HepG2 (cell line): Measurements from ENCODE around the gene RAD1.

Experiments
- ATF3 ChIP-seq: sonication (generic); formaldehyde crosslinking; IDR thresholded peaks from 2 replicates; pipeline ENCODE4 v1.4.0; 2020; ENCODE audit warnings: missing genetic modification reagents
- GATAD1 ChIP-seq: IDR thresholded peaks from 2 replicates; pipeline ENCODE4 v1.6.1; 2016; ENCODE audit warnings: missing genetic modification reagents, missing compliant biosample characterization
- HBP1 ChIP-seq: IDR thresholded peaks from 2 replicates; pipeline ENCODE4 v1.6.1; 2016; ENCODE audit warnings: low read depth, control low read depth
- HCFC1 ChIP-seq: fragments of 150-350 bp; IDR thresholded peaks from 2 replicates; pipeline ENCODE4 v1.6.1; 2014; ENCODE audit warnings: low read depth, low read length
- NPAS2 ChIP-seq: sonication (generic); formaldehyde crosslinking; IDR thresholded peaks from 2 replicates; pipeline ENCODE4 v1.8.0; 2022; ENCODE audit warnings: mild to moderate bottlenecking, missing genetic modification reagents, borderline replicate concordance
- PATZ1 ChIP-seq: sonication (generic); formaldehyde crosslinking; IDR thresholded peaks from 2 replicates; pipeline ENCODE4 v1.4.0; 2020; ENCODE audit warnings: missing genetic modification reagents
- ZNF121 ChIP-seq: sonication (generic); formaldehyde crosslinking; IDR thresholded peaks from 2 replicates; pipeline ENCODE4 v1.5.0; 2020; ENCODE audit warnings: mild to moderate bottlenecking, missing genetic modification reagents
- TF ChIP-seq, protein P1 (sequence below): sonication (generic); formaldehyde crosslinking; IDR thresholded peaks from 2 replicates; pipeline ENCODE4 v1.5.0; 2020; ENCODE audit warnings: mild to moderate bottlenecking, missing genetic modification reagents, moderate library complexity
- TF ChIP-seq, protein P2 (sequence below): sonication (generic); formaldehyde crosslinking; IDR thresholded peaks from 2 replicates; pipeline ENCODE4 v1.4.0; 2020; ENCODE audit warnings: missing genetic modification reagents

GRCh38 chr5:34944460-34945047, 29.2 kb upstream of the RAD1 start:
- TF ChIP-seq HBP1 (CRISPR knock-in tag) (no peak), ZNF121 (CRISPR knock-in tag) (no peak), ATF3 (no peak), PATZ1 (CRISPR knock-in tag) (no peak), HCFC1 (no peak), GATAD1 (no peak), NPAS2 (no peak)
- TF ChIP-seq, protein P1, sequence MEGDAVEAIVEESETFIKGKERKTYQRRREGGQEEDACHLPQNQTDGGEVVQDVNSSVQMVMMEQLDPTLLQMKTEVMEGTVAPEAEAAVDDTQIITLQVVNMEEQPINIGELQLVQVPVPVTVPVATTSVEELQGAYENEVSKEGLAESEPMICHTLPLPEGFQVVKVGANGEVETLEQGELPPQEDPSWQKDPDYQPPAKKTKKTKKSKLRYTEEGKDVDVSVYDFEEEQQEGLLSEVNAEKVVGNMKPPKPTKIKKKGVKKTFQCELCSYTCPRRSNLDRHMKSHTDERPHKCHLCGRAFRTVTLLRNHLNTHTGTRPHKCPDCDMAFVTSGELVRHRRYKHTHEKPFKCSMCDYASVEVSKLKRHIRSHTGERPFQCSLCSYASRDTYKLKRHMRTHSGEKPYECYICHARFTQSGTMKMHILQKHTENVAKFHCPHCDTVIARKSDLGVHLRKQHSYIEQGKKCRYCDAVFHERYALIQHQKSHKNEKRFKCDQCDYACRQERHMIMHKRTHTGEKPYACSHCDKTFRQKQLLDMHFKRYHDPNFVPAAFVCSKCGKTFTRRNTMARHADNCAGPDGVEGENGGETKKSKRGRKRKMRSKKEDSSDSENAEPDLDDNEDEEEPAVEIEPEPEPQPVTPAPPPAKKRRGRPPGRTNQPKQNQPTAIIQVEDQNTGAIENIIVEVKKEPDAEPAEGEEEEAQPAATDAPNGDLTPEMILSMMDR (CRISPR knock-in tag), result no peak
- TF ChIP-seq, protein P2, sequence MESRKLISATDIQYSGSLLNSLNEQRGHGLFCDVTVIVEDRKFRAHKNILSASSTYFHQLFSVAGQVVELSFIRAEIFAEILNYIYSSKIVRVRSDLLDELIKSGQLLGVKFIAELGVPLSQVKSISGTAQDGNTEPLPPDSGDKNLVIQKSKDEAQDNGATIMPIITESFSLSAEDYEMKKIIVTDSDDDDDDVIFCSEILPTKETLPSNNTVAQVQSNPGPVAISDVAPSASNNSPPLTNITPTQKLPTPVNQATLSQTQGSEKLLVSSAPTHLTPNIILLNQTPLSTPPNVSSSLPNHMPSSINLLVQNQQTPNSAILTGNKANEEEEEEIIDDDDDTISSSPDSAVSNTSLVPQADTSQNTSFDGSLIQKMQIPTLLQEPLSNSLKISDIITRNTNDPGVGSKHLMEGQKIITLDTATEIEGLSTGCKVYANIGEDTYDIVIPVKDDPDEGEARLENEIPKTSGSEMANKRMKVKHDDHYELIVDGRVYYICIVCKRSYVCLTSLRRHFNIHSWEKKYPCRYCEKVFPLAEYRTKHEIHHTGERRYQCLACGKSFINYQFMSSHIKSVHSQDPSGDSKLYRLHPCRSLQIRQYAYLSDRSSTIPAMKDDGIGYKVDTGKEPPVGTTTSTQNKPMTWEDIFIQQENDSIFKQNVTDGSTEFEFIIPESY (CRISPR knock-in tag), result no peak
